Ramos (cell line): ENCODE measurements around the gene OR10G8.

Source experiments
- in situ Hi-C: fragments of 300-500 bp; cut with MboI; formaldehyde crosslinking; loops from one replicate; pipeline ENCODE4 v1.14.3; 2022; ENCODE audit warnings: low sequenced_read_pairs; ENCODE audit not compliant: unreplicated experiment

The OR10G8 gene

GRCh38 chr11:124075841-124076651 lies 49.4 kb downstream of the OR10G8 start:
- in situ Hi-C loops: loop anchor here (10.0 kb wide), 1 partner anchor 119 kb away; no protein-coding TSS in a partner anchor

GRCh38 chr11:124077266-124077665 lies 50.7 kb downstream of the OR10G8 start:
- in situ Hi-C loops: loop anchor here (10.0 kb wide), 1 partner anchor 118 kb away; no protein-coding TSS in a partner anchor

GRCh38 chr11:124078591-124078990 lies 52.0 kb downstream of the OR10G8 start:
- in situ Hi-C loops: loop anchor here (10.0 kb wide), 1 partner anchor 116 kb away; no protein-coding TSS in a partner anchor

- in situ Hi-C loops: loop anchor here (10.0 kb wide), 1 partner anchor 115 kb away; no protein-coding TSS in a partner anchor
Measured at GRCh38 chr11:124079631-124080326, 53.2 kb downstream of the OR10G8 start.
